D721Med (cell line): ENCODE data around the gene PARP1.

Source experiments
- DNase-seq: peaks from one replicate; pipeline ENCODE4 v3.0.0; 2011; ENCODE audit warnings: low spot score; ENCODE audit not compliant: insufficient read length
- FAIRE-seq: peaks from 2 replicates; lab custom pipeline; 2011; peaks lifted over from hg19 to GRCh38; lab: Jason Lieb, UNC
- CTCF ChIP-seq: IDR thresholded peaks from 2 replicates; pipeline ENCODE4 v1.5.1; 2012; ENCODE audit warnings: mild to moderate bottlenecking, control low read depth; ENCODE audit not compliant: insufficient read depth; ENCODE audit errors: missing control alignments

Gene PARP1

DNA sequence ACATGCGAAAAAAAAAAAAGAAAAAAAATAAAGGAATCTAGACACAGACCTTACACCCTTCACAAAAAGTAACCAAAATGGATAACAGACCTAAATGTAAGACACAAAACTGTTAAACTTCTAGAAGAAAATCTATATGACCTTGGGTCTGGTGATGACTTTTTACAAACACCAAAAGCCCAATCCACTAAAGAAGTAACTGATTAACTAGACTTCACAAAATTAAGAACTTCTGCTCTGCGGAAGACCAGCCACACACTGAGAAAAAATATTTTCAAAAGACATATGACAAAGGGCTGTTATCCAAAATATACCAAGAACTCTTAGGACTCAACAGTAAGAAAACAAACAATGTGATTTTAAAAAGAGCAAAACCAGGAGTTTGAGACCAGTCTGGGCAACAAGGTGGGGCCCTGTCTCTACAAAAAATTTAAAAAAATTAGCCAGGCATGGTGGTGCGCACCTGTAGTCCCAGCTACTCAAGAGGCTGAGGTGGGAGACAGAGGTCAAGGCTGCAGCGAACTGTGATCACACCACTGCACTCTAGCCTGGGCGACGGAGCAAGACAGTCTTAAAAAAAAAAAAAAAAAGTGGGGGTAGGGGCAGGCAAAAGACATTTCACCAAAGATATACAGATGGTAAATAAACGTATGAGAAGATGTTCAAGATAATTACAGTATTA, 9.8 kb downstream of the PARP1 start:
- FAIRE-seq, result no peak

DNA sequence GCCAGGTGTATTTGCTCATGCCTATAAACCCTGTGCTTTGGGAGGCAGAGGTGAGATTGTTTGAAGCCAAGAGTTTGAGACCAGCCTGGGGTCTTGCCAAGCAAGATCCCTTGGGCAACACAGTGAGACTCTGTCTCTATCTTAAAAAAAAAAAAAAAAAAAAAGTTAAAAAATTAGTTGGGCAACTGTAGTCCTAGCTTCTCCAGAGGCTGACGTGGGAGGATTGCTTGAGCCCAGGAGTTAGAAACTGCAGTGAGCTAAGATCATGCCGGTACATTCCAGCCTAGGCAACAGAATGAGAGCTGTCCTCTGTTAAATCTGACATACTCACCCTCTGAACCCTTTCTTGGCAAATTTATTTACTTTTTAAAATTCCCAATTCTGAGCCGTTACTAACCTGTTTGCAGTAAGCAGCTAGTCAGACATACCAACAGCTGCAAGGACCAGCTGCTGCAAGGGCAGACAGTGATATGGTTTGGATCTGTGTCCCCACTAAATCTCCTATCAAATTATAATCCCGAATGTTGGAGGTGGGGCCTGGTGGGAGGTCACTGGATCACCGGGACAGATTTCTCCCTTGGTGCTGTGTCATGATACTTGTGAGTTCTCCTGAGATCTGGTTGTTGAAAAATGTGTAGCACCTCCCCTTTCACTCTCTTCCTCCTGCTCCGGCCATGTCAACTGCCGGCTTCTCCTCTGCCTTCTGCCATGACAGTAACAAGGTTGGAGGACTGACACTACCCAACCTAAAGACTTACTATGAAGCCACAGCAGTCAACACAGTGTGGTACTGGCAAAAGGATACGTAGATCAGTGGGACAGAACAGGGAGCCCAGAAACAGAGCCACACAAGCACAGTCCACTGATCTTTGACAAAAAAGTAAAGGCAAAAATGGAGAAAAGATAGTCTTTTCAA, 10.6 kb downstream of the PARP1 start:
- FAIRE-seq, result no peak
- TF ChIP-seq CTCF, result no peak
- DNase-seq, result no peak

More for the DNA sequence above, 9.8 kb downstream of the PARP1 start:
- TF ChIP-seq CTCF, result no peak
- DNase-seq, result no peak

DNA sequence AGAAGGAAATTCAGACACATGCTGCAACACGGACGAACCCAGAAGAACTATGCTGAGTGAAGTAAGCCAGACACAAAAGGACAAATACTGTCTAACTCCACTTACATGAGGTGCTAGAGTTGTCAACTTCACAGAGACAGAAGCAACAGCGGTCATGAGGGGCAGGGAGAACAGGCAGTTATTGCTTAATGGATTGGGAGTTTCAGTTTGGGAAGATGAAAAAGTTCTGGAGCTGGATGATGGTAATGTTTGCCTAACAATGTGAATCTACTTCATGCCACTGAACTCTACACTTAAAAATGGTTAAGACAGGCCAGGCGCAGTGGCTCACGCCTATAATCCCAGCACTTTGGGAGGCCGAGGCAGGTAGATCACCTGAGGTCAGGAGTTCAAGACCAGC, 12.1 kb downstream of the PARP1 start:
- TF ChIP-seq CTCF, result no peak
- FAIRE-seq (no peak), DNase-seq (no peak)

DNA sequence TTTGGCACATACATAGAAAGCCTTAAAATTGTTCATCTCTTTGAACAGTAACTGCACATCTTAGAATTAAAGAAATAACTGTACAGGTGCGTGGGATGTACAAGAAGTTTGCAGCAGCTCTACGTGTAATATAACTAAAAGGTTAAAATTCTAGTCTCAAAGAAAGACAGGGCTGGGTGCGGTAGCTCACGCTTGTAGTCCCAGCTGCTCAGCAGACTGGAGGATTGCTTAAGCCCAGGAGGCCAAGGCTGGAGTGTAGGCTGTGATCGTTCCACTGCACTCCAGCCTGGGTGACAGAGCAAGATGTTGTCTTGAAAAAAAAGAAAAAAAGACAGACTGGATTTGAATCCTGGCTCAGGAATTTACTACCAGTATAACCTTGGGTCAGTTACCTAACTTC, 13.4 kb downstream of the PARP1 start:
- FAIRE-seq, result no peak
- no peak for DNase-seq
- TF ChIP-seq CTCF, result no peak

GRCh38 chr1:226390681-226391080, 17.2 kb downstream of the PARP1 start:
- DNase-seq (no peak), FAIRE-seq (no peak)
- no peak for TF ChIP-seq CTCF

GRCh38 chr1:226388131-226388530, 19.8 kb downstream of the PARP1 start:
- no peak for TF ChIP-seq CTCF
- FAIRE-seq (no peak), DNase-seq (no peak)
